COLO829 (cell line): Measurements from ENCODE around the gene PLOD2.
"Not testable (repeated sequence)": the region's sequence is repeated elsewhere in the genome, so short reads cannot be mapped to it uniquely, and the experiment has no call there.

Experiments used
- DNase-seq: peaks from one replicate; pipeline ENCODE4 v3.0.0; 2012; ENCODE audit warnings: low spot score

The PLOD2 gene

GRCh38 chr3:146136647-146137046 lies 24.3 kb downstream of the PLOD2 start:
- no peak for DNase-seq

- DNase-seq: no peak
Observed at GRCh38 chr3:146134348-146135117, 26.5 kb downstream of the PLOD2 start.

- no peak for DNase-seq
Observed at GRCh38 chr3:146133441-146133840, 27.5 kb downstream of the PLOD2 start.

GRCh38 chr3:146131616-146132410 lies 29.2 kb downstream of the PLOD2 start:
- DNase-seq: peak; percentile 71

GRCh38 chr3:146130881-146131371 lies 30.1 kb downstream of the PLOD2 start:
- DNase-seq: no peak

GRCh38 chr3:146129750-146130149 lies 31.2 kb downstream of the PLOD2 start:
- no peak for DNase-seq

- DNase-seq: no peak
Observed at GRCh38 chr3:146128939-146129338, 32.0 kb downstream of the PLOD2 start.

- DNase-seq: no peak
Observed at GRCh38 chr3:146128179-146128578, 32.8 kb downstream of the PLOD2 start.

GRCh38 chr3:146125951-146126350 lies 35.0 kb downstream of the PLOD2 start:
- peak; percentile 16 for DNase-seq

GRCh38 chr3:146124126-146124801 lies 36.7 kb downstream of the PLOD2 start:
- no peak for DNase-seq

GRCh38 chr3:146117406-146118285 lies 43.3 kb downstream of the PLOD2 start:
- DNase-seq: no peak

GRCh38 chr3:146115619-146116018 lies 45.4 kb downstream of the PLOD2 start:
- DNase-seq: no peak

GRCh38 chr3:146113804-146114203 lies 47.2 kb downstream of the PLOD2 start:
- DNase-seq: not testable (repeated sequence)

- no peak for DNase-seq
Observed at GRCh38 chr3:146111337-146111736, 49.6 kb downstream of the PLOD2 start.

- DNase-seq: no peak
Observed at GRCh38 chr3:146110161-146110560, 50.8 kb downstream of the PLOD2 start.

- DNase-seq: no peak
Observed at GRCh38 chr3:146106986-146107385, 54.0 kb downstream of the PLOD2 start.

- no peak for DNase-seq
Observed at GRCh38 chr3:146104068-146104467, 56.9 kb downstream of the PLOD2 start.

- DNase-seq: no peak
Observed at GRCh38 chr3:146102885-146103284, 58.1 kb downstream of the PLOD2 start.

GRCh38 chr3:146101538-146101937 lies 59.4 kb downstream of the PLOD2 start:
- DNase-seq: no peak

- no peak for DNase-seq
Observed at GRCh38 chr3:146100825-146101444, 60.0 kb downstream of the PLOD2 start.

- no peak for DNase-seq
Observed at GRCh38 chr3:146100180-146100579, 60.8 kb downstream of the PLOD2 start.
